Mucosa of descending colon (tissue), 3 donors: ENCODE data around the gene EPB41L4B. TPM values are rescaled to one million over a fixed set of nuclear protein-coding genes. Genes with fewer than 3 reads are reported as not detected.

Experiments
- ATAC-seq: fragments of 200-7000 bp; cut with Tn5 transposase; one replicate; pipeline ENCODE4 v1.9.1; 2020; ENCODE audit warnings: mild to moderate bottlenecking, moderate library complexity
- DNase-seq, 3 donors: peaks; one replicate each; pipeline ENCODE4 v3.0.0-alpha.2; 2020
- H3K36me3 ChIP-seq: fragments of 200-600 bp; one replicate; pipeline ENCODE4 v1.8.0; 2021; ENCODE audit warnings: low read depth, mild to moderate bottlenecking
- H3K4me1 ChIP-seq: fragments of 200-600 bp; one replicate; pipeline ENCODE4 v1.8.0; 2021; ENCODE audit warnings: low read depth, mild to moderate bottlenecking
- H3K4me3 ChIP-seq: fragments of 200-600 bp; one replicate; pipeline ENCODE4 v1.8.0; 2021; ENCODE audit warnings: mild to moderate bottlenecking
- H3K9me3 ChIP-seq: fragments of 200-600 bp; one replicate; pipeline ENCODE4 v1.8.0; 2021; ENCODE audit warnings: mild to moderate bottlenecking
- CTCF ChIP-seq: fragments of 200-600 bp; IDR thresholded peaks from one replicate; pipeline ENCODE4 v1.8.0; 2022; ENCODE audit warnings: antibody characterized with exemption, mild to moderate bottlenecking
- intact Hi-C, 2 donors: fragments of 100-400 bp; cut with DNase I in 1 of 2; cut with micrococcal nuclease in 1 of 2; formaldehyde crosslinking; loops; one replicate each; pipeline versions ENCODE4 v1.11.0 to v1.11.1; 2022; cut with DNase I, micrococcal nuclease
- total RNA-seq, 3 donors: library from RNA; stranded (reverse); fragmentation: NEBNext Ultra II Directional in 2 of 3; extraction: Animal tissue kit (Norgen Biotek cat#: 25700) in 2 of 3; gene quantifications; one replicate each; pipeline versions ENCODE4 v1.2.1 to v1.2.4, GENCODE V29; 2021 to 2023
- donor health status: DM: no; HTN: no; CAD: no; lungs with moderate emphysema.
- donor health status: DM: no; HTN: no; CAD: no.
- donor health status: DM: no; HTN: yes; CAD: no.

EPB41L4B gene
- total RNA-seq, 3 donors from 2014 or later = 56.3 to 163 (median 122) TPM

- H3K9me3 ChIP-seq = no peaks in the 10 kb centered on the region
- intact Hi-C loops = no loop called here
- no peaks in the 10 kb centered on the region for H3K4me1 ChIP-seq
- no peak for TF ChIP-seq CTCF
- H3K4me3 ChIP-seq = no peak overlapping the region
- no peak for DNase-seq
- no peaks in the 10 kb centered on the region for H3K36me3 ChIP-seq
- ATAC-seq = peak; percentile 23
Observed at GRCh38 chr9:109238655-109239054, 82.2 kb downstream of the EPB41L4B start.

- no peak for DNase-seq
- no peak for TF ChIP-seq CTCF
- no peaks in the 10 kb centered on the region for H3K36me3 ChIP-seq
- no peak for ATAC-seq
- intact Hi-C loops = no loop called here
- no peak overlapping the region for H3K4me3 ChIP-seq
- H3K4me1 ChIP-seq = no peaks in the 10 kb centered on the region
- no peaks in the 10 kb centered on the region for H3K9me3 ChIP-seq
Observed at GRCh38 chr9:109238125-109238524, 82.7 kb downstream of the EPB41L4B start.

- Histone ChIP-seq H3K36me3 (no peaks in the 10 kb centered on the region), H3K9me3 (no peaks in the 10 kb centered on the region), H3K4me3 (no peak overlapping the region), H3K4me1 (no peaks in the 10 kb centered on the region)
- no peak for TF ChIP-seq CTCF
- DNase-seq = no peak
- intact Hi-C loops = no loop called here
- ATAC-seq = no peak
Observed at GRCh38 chr9:109232449-109233237, 88.2 kb downstream of the EPB41L4B start.

- H3K9me3 ChIP-seq = no peaks in the 10 kb centered on the region
- TF ChIP-seq CTCF = no peak
- H3K4me3 ChIP-seq = no peak overlapping the region
- ATAC-seq (no peak), DNase-seq (no peak)
- H3K4me1 ChIP-seq = no peaks in the 10 kb centered on the region
- H3K36me3 ChIP-seq = no peaks in the 10 kb centered on the region
- intact Hi-C loops = no loop called here
Observed at GRCh38 chr9:109231593-109231992, 89.3 kb downstream of the EPB41L4B start.

- DNase-seq (no peak), ATAC-seq (no peak)
- Histone ChIP-seq H3K4me1 (no peaks in the 10 kb centered on the region), H3K4me3 (no peak overlapping the region), H3K9me3 (no peaks in the 10 kb centered on the region), H3K36me3 (no peaks in the 10 kb centered on the region)
- intact Hi-C loops = no loop called here
- TF ChIP-seq CTCF = no peak
Observed at GRCh38 chr9:109230277-109230676, 90.6 kb downstream of the EPB41L4B start.

GRCh38 chr9:109229682-109230081 is 91.2 kb downstream of the EPB41L4B start:
- H3K4me1 ChIP-seq = no peaks in the 10 kb centered on the region
- TF ChIP-seq CTCF = no peak
- intact Hi-C loops = no loop called here
- no peak overlapping the region for H3K4me3 ChIP-seq
- H3K36me3 ChIP-seq = no peaks in the 10 kb centered on the region
- DNase-seq = no peak
- no peaks in the 10 kb centered on the region for H3K9me3 ChIP-seq
- no peak for ATAC-seq
